Right lobe of liver (tissue), 4 donors: ENCODE measurements around the gene GOLGA6C.

Source experiments
- POLR2A ChIP-seq: fragments of 450-650 bp; IDR thresholded peaks from one replicate; pipeline ENCODE4 v1.6.1; 2017; ENCODE audit warnings: antibody characterized with exemption, mild to moderate bottlenecking
- TF ChIP-seq, protein P1 (sequence below), 4 donors: fragments of 200-600 bp in 3 of 4; fragments of 450-650 bp in 1 of 4; IDR thresholded peaks; one replicate each; pipeline versions ENCODE4 v1.5.1 to v1.8.0; 2016 to 2022; ENCODE audit warnings: antibody characterized with exemption in 4 of 4, mild to moderate bottlenecking in 2 of 4
- donor health status: DM: no; HTN: no; CAD: no.
- donor health status: DM: no; HTN: no; CAD: no.
- donor health status: DM: no; HTN: yes; CAD: no.

DNA sequence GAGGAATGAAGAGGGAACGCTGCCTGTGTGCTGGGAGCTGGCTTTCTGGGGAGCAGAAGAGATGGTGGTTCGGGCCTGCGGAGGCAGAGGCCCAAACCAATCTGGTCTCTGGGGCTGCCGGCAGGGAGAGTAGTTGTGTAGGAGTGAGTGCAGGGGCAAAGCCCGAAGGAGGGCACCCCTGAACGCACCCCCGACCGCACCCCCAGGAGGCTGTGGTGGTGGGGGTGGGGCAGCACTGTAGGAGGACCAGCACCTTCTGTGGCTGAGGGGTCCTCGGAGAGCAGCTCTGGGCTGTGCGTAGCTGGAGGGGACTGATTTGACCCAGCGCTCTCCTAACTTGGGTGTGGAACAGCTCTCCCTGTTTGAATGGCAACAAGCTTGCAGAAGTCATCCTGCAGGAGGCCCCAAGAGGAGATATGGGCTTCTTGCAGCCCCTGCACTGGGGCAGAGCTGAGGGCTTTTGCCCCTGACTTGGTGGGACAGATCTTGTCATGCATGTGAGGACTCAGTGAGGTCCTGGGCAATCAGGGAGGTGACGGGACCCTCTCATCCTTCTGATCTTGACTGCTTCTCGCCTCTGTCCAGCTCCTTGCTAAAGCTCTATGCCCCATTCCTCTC lies 30.4 kb upstream of the GOLGA6C start:
- no peak for TF ChIP-seq POLR2A
- TF ChIP-seq, protein P1, sequence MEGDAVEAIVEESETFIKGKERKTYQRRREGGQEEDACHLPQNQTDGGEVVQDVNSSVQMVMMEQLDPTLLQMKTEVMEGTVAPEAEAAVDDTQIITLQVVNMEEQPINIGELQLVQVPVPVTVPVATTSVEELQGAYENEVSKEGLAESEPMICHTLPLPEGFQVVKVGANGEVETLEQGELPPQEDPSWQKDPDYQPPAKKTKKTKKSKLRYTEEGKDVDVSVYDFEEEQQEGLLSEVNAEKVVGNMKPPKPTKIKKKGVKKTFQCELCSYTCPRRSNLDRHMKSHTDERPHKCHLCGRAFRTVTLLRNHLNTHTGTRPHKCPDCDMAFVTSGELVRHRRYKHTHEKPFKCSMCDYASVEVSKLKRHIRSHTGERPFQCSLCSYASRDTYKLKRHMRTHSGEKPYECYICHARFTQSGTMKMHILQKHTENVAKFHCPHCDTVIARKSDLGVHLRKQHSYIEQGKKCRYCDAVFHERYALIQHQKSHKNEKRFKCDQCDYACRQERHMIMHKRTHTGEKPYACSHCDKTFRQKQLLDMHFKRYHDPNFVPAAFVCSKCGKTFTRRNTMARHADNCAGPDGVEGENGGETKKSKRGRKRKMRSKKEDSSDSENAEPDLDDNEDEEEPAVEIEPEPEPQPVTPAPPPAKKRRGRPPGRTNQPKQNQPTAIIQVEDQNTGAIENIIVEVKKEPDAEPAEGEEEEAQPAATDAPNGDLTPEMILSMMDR (IDR thresholded peaks at IDR 0.05) = no peak
